OCI-LY1 (cell line): Measurements from ENCODE around the gene CIAPIN1.

Experiments
- CTCF ChIP-seq: fragments of 200-600 bp; sonication (generic), shearing (Covaris generic); IDR thresholded peaks from 2 replicates; pipeline ENCODE4 v1.5.1; 2017; ENCODE audit warnings: mild to moderate bottlenecking, antibody characterized with exemption, low read length, moderate library complexity, mixed read lengths
- EZH2 ChIP-seq: fragments of 200-600 bp; sonication (generic), shearing (Covaris generic); IDR thresholded peaks from 2 replicates; pipeline ENCODE4 v1.8.0; 2017; ENCODE audit warnings: borderline replicate concordance, mixed run types, mild to moderate bottlenecking, antibody characterized with exemption, low read length, moderate library complexity, mixed read lengths

GRCh38 chr16:57470711-57471110 lies 23.5 kb upstream of the CIAPIN1 start:
- no peak for TF ChIP-seq CTCF
- no peak for TF ChIP-seq EZH2
